Natural killer cell treated with Interleukin-12 subunit alpha and Interleukin-12 subunit beta and Interleukin-15 and Interleukin-18, amount 100 ng/mL, for 72 hours (primary cell): ENCODE measurements around the gene MGME1. TPM values are rescaled to one million over a fixed set of nuclear protein-coding genes. Genes with fewer than 3 reads are reported as not detected.
A peak's percentile ranks its signal among the peaks of the same experiment; 100 is the strongest.

Source experiments
- ATAC-seq, 2 donors: fragments of 150-1000 bp; cut with Tn5 transposase in 1 of 2; sonication (Bioruptor Pico), chemical (Tn5 transposase) in 1 of 2; 2 replicates each; pipeline ENCODE4 v1.10.0; 2021
- DNase-seq: peaks from one replicate; pipeline ENCODE4 v3.0.0; 2022; ENCODE audit warnings: low spot score
- H3K27ac Mint-ChIP-seq, 2 donors: 1 replicate in 1 of 2; 2 replicates in 1 of 2; pipeline ENCODE4 v1.8.0; 2022; ENCODE audit warnings: mixed read lengths in 2 of 2, mild to moderate bottlenecking in 1 of 2, moderate library complexity in 1 of 2
- H3K27me3 Mint-ChIP-seq, 2 donors: 1 replicate in 1 of 2; 2 replicates in 1 of 2; pipeline ENCODE4 v1.8.0; 2022; ENCODE audit warnings: mixed read lengths in 2 of 2
- H3K36me3 Mint-ChIP-seq: one replicate; pipeline ENCODE4 v1.8.0; 2022; ENCODE audit warnings: mixed read lengths
- H3K4me1 Mint-ChIP-seq, 2 donors: 1 replicate in 1 of 2; 2 replicates in 1 of 2; pipeline ENCODE4 v1.8.0; 2022; ENCODE audit warnings: low read depth in 2 of 2, mixed read lengths in 2 of 2, mild to moderate bottlenecking in 1 of 2
- H3K4me3 Mint-ChIP-seq: one replicate; pipeline ENCODE4 v1.8.0; 2022; ENCODE audit warnings: mixed read lengths
- H3K9me3 Mint-ChIP-seq: 2 replicates; pipeline ENCODE4 v1.8.0; 2022; ENCODE audit warnings: mixed read lengths
- total RNA-seq, 2 donors: library from RNA; stranded (reverse); gene quantifications; one replicate each; pipeline ENCODE4 v1.2.3, GENCODE V29; 2022

Gene MGME1
- total RNA-seq, 2 donors from 2014 or later = 20.2 to 30.3 TPM

DNA sequence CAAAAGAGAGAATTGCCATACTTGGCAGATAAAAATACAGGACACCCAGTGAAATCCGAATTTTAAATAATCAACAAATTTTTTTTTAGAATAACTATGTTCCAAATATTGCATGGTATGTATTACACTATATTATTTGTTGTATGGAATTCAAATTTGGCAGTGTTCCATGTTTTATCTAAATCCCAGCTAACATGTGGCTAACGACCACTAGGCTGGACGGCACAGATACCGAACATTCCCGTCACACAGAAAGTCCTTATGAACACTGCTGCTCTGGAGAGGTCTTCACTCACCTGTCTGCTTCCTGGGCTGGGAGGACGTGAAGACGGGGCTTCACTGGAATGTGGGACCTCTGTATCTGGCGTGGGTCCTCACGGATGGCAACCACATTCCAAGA lies 33.1 kb upstream of the MGME1 start:
- no peak for ATAC-seq
- H3K9me3 Mint-ChIP-seq = no peaks in the 10 kb centered on the region

GRCh38 chr20:17936286-17936760 lies 32.5 kb upstream of the MGME1 start:
- H3K27ac Mint-ChIP-seq = no peak overlapping the region
- no peaks in the 10 kb centered on the region for H3K27me3 Mint-ChIP-seq
- H3K4me1 Mint-ChIP-seq = peaks cover 12 to 16% of the 10 kb centered on the region in 2 donors

More for the DNA sequence above, 33.1 kb upstream of the MGME1 start:
- Mint-ChIP-seq H3K27ac (no peak overlapping the region), H3K4me3 (no peak overlapping the region), H3K27me3 (no peaks in the 10 kb centered on the region), H3K36me3 (no peaks in the 10 kb centered on the region), H3K4me1 (peaks cover 11 to 16% of the 10 kb centered on the region in 2 donors)
- DNase-seq = no peak

GRCh38 chr20:17936761-17937732 lies 31.8 kb upstream of the MGME1 start:
- DNase-seq = no peak

More at GRCh38 chr20:17936286-17936760, 32.5 kb upstream of the MGME1 start:
- no peaks in the 10 kb centered on the region for H3K9me3 Mint-ChIP-seq
- H3K4me3 Mint-ChIP-seq = no peak overlapping the region
- no peaks in the 10 kb centered on the region for H3K36me3 Mint-ChIP-seq
- ATAC-seq = no peak
- DNase-seq = no peak

GRCh38 chr20:17938871-17939619 lies 29.8 kb upstream of the MGME1 start:
- DNase-seq = peak; percentile 73
- Mint-ChIP-seq H3K36me3 (peaks cover 16% of the 10 kb centered on the region), H3K4me3 (no peak overlapping the region), H3K9me3 (no peaks in the 10 kb centered on the region), H3K4me1 (peaks cover 12 to 15% of the 10 kb centered on the region in 2 donors), H3K27ac (no peak overlapping the region), H3K27me3 (no peaks in the 10 kb centered on the region)
- peak; percentile 87 to 90 for ATAC-seq

More at GRCh38 chr20:17936761-17937732, 31.8 kb upstream of the MGME1 start:
- Mint-ChIP-seq H3K4me1 (peaks cover 12 to 16% of the 10 kb centered on the region in 2 donors), H3K36me3 (no peaks in the 10 kb centered on the region), H3K4me3 (no peak overlapping the region), H3K9me3 (no peaks in the 10 kb centered on the region), H3K27ac (peak overlapping the region in 1 of 2 donors; percentile 28), H3K27me3 (no peaks in the 10 kb centered on the region)
- no peak for ATAC-seq

- H3K36me3 Mint-ChIP-seq = peaks cover 18% of the 10 kb centered on the region
- H3K9me3 Mint-ChIP-seq = no peaks in the 10 kb centered on the region
- no peak overlapping the region for H3K4me3 Mint-ChIP-seq
- no peaks in the 10 kb centered on the region for H3K27me3 Mint-ChIP-seq
- ATAC-seq (peak; percentile 12 to 19), DNase-seq (no peak)
- peaks cover 12 to 15% of the 10 kb centered on the region in 2 donors for H3K4me1 Mint-ChIP-seq
- no peak overlapping the region for H3K27ac Mint-ChIP-seq
Measured at GRCh38 chr20:17939622-17940223, 29.1 kb upstream of the MGME1 start.

GRCh38 chr20:17940224-17940971 lies 28.4 kb upstream of the MGME1 start:
- no peak overlapping the region for H3K4me3 Mint-ChIP-seq
- ATAC-seq = no peak
- no peak for DNase-seq
- peak overlapping the region; percentile 11 to 32 for H3K27ac Mint-ChIP-seq
- H3K4me1 Mint-ChIP-seq = peaks cover 17 to 19% of the 10 kb centered on the region in 2 donors
- H3K27me3 Mint-ChIP-seq = no peaks in the 10 kb centered on the region
- peaks cover 23% of the 10 kb centered on the region for H3K36me3 Mint-ChIP-seq
- no peaks in the 10 kb centered on the region for H3K9me3 Mint-ChIP-seq

- Mint-ChIP-seq H3K4me1 (peaks cover 17 to 19% of the 10 kb centered on the region in 2 donors), H3K27ac (peak overlapping the region in 1 of 2 donors; percentile 11), H3K36me3 (peaks cover 31% of the 10 kb centered on the region), H3K9me3 (no peaks in the 10 kb centered on the region), H3K27me3 (no peaks in the 10 kb centered on the region), H3K4me3 (no peak overlapping the region)
- ATAC-seq = no peak
- no peak for DNase-seq
Measured at GRCh38 chr20:17941087-17941825, 27.6 kb upstream of the MGME1 start.

- Mint-ChIP-seq H3K27ac (no peak overlapping the region), H3K36me3 (peaks cover 36% of the 10 kb centered on the region), H3K9me3 (no peaks in the 10 kb centered on the region), H3K4me3 (no peak overlapping the region), H3K27me3 (no peaks in the 10 kb centered on the region), H3K4me1 (peaks cover 17 to 19% of the 10 kb centered on the region in 2 donors)
- DNase-seq (no peak), ATAC-seq (no peak)
Measured at GRCh38 chr20:17941826-17942196, 27.0 kb upstream of the MGME1 start.

DNA sequence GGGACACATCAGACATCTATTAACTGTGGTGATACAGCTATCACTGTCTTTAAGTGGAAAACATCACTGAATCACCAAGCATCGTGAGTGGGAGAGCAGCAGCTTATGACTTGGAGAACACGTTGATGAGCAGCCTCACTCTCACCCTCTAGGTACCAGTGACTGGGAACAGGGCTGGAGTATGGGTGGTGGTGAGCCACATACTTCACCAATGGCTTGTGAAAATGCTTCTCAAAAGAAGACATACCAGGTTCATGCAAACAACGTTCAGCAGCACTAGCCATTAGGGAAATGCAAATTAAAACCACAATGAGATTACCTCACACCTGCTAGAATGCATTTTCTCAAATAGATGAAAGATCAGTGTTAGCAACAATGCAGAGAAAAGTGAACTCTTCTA lies 25.5 kb upstream of the MGME1 start:
- DNase-seq = no peak
- no peaks in the 10 kb centered on the region for H3K27me3 Mint-ChIP-seq
- peak overlapping the region in 1 of 2 donors; percentile 62 for H3K27ac Mint-ChIP-seq
- ATAC-seq = no peak
- H3K4me1 Mint-ChIP-seq = peaks cover 17% of the 10 kb centered on the region in 2 donors
- H3K36me3 Mint-ChIP-seq = peaks cover 42% of the 10 kb centered on the region
- no peaks in the 10 kb centered on the region for H3K9me3 Mint-ChIP-seq
- no peak overlapping the region for H3K4me3 Mint-ChIP-seq

DNA sequence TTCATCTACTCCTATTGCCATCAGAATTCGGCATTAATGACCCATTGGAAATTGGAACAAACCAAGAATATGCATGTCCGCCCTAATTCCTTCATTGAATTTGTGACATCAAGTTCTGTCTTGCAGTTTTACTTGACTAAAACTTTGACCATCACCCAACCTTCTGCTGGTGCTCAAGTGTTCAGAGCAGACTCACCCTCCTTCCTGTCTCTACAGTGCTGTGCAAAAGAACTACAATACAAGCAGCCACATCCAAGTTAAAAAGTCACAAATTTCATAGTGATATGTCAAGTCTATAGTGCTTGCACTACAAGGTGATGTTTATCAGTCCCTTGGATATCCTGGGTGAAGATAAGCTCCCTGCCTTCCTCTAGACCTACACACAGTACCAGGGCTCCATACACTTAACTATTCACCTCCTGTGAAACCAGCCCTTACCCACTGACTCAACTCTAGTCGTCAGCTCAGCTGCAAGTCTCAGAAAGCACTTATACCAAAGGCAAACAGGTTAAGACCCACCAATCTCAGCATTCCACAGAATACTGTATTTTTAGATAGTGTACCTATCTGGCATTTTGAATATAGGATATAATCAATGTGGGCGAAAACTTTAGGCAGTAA lies 23.9 kb upstream of the MGME1 start:
- no peaks in the 10 kb centered on the region for H3K27me3 Mint-ChIP-seq

DNA sequence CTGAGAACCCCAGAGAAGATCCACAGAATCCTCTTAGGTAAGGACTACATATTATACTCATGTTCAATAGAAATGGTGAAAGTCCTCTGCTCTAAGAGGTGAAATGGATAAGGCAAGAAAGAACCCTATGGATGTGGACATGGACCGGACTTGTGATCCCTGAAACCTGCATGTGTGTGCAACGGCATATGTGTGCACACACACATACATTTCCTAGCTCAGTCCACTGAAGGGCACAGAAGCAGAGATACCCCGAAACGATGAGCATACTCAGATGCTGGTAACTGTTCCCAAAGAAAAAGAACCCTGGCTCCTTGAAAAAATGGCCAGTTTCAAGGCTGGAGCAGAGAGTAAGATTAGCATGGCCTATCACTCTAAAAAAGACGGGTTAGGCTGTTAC lies 22.8 kb upstream of the MGME1 start:
- DNase-seq (no peak), ATAC-seq (no peak)
- Mint-ChIP-seq H3K36me3 (peaks cover 54% of the 10 kb centered on the region), H3K4me1 (peaks cover 6 to 8% of the 10 kb centered on the region in 2 donors), H3K27ac (peak overlapping the region in 1 of 2 donors; percentile 40), H3K9me3 (no peaks in the 10 kb centered on the region), H3K4me3 (no peak overlapping the region), H3K27me3 (no peaks in the 10 kb centered on the region)

More for the DNA sequence above, 23.9 kb upstream of the MGME1 start:
- Mint-ChIP-seq H3K36me3 (peaks cover 54% of the 10 kb centered on the region), H3K9me3 (no peaks in the 10 kb centered on the region), H3K4me1 (peaks cover 9 to 12% of the 10 kb centered on the region in 2 donors), H3K27ac (peak overlapping the region in 1 of 2 donors; percentile 41), H3K4me3 (no peak overlapping the region)
- ATAC-seq (no peak), DNase-seq (no peak)
